Large intestine (tissue), 3 donors: Measurements from ENCODE around the gene EVI2B. TPM values are rescaled to one million over a fixed set of nuclear protein-coding genes. Genes with fewer than 3 reads are reported as not detected.
"Not testable (repeated sequence)": the region's sequence is repeated elsewhere in the genome, so short reads cannot be mapped to it uniquely, and the experiment has no call there.

ENCODE experiments used
- DNase-seq, 2 donors: peaks; one replicate each; pipeline versions ENCODE4 v3.0.0 to v3.0.0-alpha.2; 2013
- H3K27ac ChIP-seq: one replicate; pipeline ENCODE4 v1.5.1; 2013; ENCODE audit warnings: low read length
- H3K27me3 ChIP-seq: 2 replicates; pipeline ENCODE4 v1.6.1; 2013; ENCODE audit warnings: low read length; ENCODE audit not compliant: control insufficient read depth, insufficient read depth
- H3K36me3 ChIP-seq: 2 replicates; pipeline ENCODE4 v1.6.1; 2013; ENCODE audit warnings: low read length; ENCODE audit not compliant: control insufficient read depth, insufficient read depth
- H3K4me1 ChIP-seq: one replicate; pipeline ENCODE4 v1.6.1; 2013; ENCODE audit warnings: low read length; ENCODE audit not compliant: control insufficient read depth, insufficient read depth
- H3K4me3 ChIP-seq: one replicate; pipeline ENCODE4 v1.5.1; 2013; ENCODE audit warnings: low read length
- H3K9me3 ChIP-seq: one replicate; pipeline ENCODE4 v1.6.1; 2013; ENCODE audit warnings: mild to moderate bottlenecking, low read depth, low read length, moderate library complexity; ENCODE audit not compliant: control insufficient read depth
- WGBS: methylation state at CpG from one replicate; pipeline ENCODE4 v1.1.5; 2013; ENCODE audit warnings: low lambda C conversion rate; ENCODE audit not compliant: insufficient coverage; 5-methylcytosine and 5-hydroxymethylcytosine counted together
- polyA plus RNA-seq: library from polyadenylated mRNA; unstranded; fragments of 120-200 nt; gene quantifications from one replicate; pipeline ENCODE4 v1.2.1, GENCODE V29; 2013

The EVI2B gene
- polyA plus RNA-seq, 1 donor, result 7.9 TPM

- H3K27ac ChIP-seq, result no peak overlapping the region
- no peak for DNase-seq
- no CpG with 5 or more reads among the region's 2 CpGs for WGBS
- H3K4me3 ChIP-seq, result no peak overlapping the region
- peaks cover 24% of the 10 kb centered on the region for H3K36me3 ChIP-seq
- no peaks in the 10 kb centered on the region for H3K9me3 ChIP-seq
- no peaks in the 10 kb centered on the region for H3K27me3 ChIP-seq
- peaks cover 13% of the 10 kb centered on the region for H3K4me1 ChIP-seq
Measured at GRCh38 chr17:31274252-31274651, 39.6 kb downstream of the EVI2B start.

GRCh38 chr17:31273516-31273915 lies 40.3 kb downstream of the EVI2B start:
- WGBS, result 100% methylated on average over 1 of the region's 1 CpG
- no peak overlapping the region for H3K27ac ChIP-seq
- H3K9me3 ChIP-seq, result no peaks in the 10 kb centered on the region
- no peaks in the 10 kb centered on the region for H3K27me3 ChIP-seq
- peaks cover 18% of the 10 kb centered on the region for H3K4me1 ChIP-seq
- no peak for DNase-seq
- H3K4me3 ChIP-seq, result no peak overlapping the region
- H3K36me3 ChIP-seq, result peaks cover 20% of the 10 kb centered on the region

GRCh38 chr17:31272803-31273202 lies 41.1 kb downstream of the EVI2B start:
- Histone ChIP-seq H3K4me1 (peaks cover 18% of the 10 kb centered on the region), H3K36me3 (peaks cover 23% of the 10 kb centered on the region), H3K9me3 (no peaks in the 10 kb centered on the region), H3K27me3 (no peaks in the 10 kb centered on the region), H3K4me3 (no peak overlapping the region), H3K27ac (no peak overlapping the region)
- DNase-seq, result no peak

DNA sequence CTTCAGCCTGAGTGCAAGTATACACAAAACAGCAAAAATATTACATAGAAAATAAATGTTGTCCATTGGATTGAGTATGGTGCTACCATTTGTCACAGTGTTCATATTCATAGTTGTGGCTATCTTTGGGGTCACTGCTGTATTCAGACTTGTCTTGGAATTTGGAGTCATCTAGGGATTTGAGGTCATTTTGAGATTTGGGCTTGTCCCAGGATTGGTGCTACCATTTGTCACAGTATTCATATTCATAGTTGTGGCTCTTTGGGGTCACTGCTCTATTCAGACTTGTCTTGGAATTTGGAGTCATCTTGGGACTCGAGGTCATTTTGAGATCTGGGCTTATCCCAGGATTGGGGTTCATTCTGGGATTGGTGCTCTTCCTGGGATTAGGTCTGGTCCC lies 41.6 kb downstream of the EVI2B start:
- peaks cover 18% of the 10 kb centered on the region for H3K4me1 ChIP-seq
- H3K4me3 ChIP-seq, result no peak overlapping the region
- no peaks in the 10 kb centered on the region for H3K9me3 ChIP-seq
- H3K27ac ChIP-seq, result no peak overlapping the region
- H3K36me3 ChIP-seq, result peaks cover 21% of the 10 kb centered on the region
- no peaks in the 10 kb centered on the region for H3K27me3 ChIP-seq
- no peak for DNase-seq
- no CpG with 5 or more reads among the region's 1 CpG for WGBS

GRCh38 chr17:31269578-31269983 lies 44.3 kb downstream of the EVI2B start:
- WGBS, result no CpG with 5 or more reads among the region's 1 CpG
- peak overlapping the region; percentile 64 for H3K27ac ChIP-seq

GRCh38 chr17:31269036-31269577 lies 44.7 kb downstream of the EVI2B start:
- WGBS, result 90% methylated on average over 2 of the region's 2 CpGs
- peak overlapping the region; percentile 64 for H3K27ac ChIP-seq

More at GRCh38 chr17:31269578-31269983, 44.3 kb downstream of the EVI2B start:
- Histone ChIP-seq H3K4me1 (peaks cover 18% of the 10 kb centered on the region), H3K27me3 (no peaks in the 10 kb centered on the region), H3K4me3 (no peak overlapping the region), H3K9me3 (no peaks in the 10 kb centered on the region), H3K36me3 (peaks cover 11% of the 10 kb centered on the region)
- DNase-seq, result peak; percentile 43 to 59

DNA sequence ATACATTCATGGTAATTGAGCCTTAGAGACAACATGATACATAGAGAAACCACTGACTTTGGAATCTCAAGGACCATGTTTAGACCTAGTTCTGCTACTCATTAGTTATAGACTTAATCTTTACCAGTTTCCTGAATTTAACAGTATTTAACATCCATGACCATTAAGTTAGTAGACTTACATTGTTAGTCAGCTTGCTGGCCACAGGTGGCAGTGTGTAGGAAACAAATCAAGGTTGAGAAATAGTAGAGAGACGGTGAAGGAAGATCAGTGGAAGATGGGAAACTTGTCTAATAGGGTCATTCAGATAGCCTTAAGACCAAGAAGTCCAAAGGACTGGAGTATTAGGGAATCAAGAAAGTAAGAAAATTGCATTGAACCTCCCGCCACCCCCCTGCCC lies 47.8 kb downstream of the EVI2B start:
- WGBS, result 80% methylated on average over 1 of the region's 2 CpGs
- Histone ChIP-seq H3K4me1 (peaks cover 21% of the 10 kb centered on the region), H3K36me3 (peaks cover 9% of the 10 kb centered on the region), H3K27me3 (no peaks in the 10 kb centered on the region), H3K4me3 (no peak overlapping the region), H3K27ac (no peak overlapping the region), H3K9me3 (no peaks in the 10 kb centered on the region)
- no peak for DNase-seq

More at GRCh38 chr17:31269036-31269577, 44.7 kb downstream of the EVI2B start:
- H3K36me3 ChIP-seq, result peaks cover 11% of the 10 kb centered on the region
- peak; percentile 36 to 63 for DNase-seq
- H3K9me3 ChIP-seq, result no peaks in the 10 kb centered on the region
- no peak overlapping the region for H3K4me3 ChIP-seq
- peaks cover 18% of the 10 kb centered on the region for H3K4me1 ChIP-seq
- no peaks in the 10 kb centered on the region for H3K27me3 ChIP-seq

DNA sequence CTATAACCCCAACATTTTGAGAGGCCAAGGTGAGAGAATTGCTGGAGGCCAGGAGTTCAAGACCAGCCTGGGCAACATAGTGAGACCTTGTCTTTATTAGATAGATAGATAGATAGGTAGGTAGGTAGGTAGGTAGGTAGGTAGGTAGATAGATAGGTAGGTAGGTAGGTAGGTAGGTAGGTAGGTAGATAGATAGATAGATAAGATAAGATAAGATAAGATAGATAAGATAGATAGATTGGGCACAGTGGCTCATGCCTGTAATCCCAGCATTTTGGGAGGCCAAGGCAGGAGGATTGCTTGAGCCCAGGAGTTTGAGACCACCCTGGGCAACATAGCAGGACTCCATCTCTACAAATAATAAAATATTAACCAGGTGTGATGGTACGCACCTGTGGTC lies 50.9 kb downstream of the EVI2B start:
- WGBS, result no CpG with 5 or more reads among the region's 1 CpG

DNA sequence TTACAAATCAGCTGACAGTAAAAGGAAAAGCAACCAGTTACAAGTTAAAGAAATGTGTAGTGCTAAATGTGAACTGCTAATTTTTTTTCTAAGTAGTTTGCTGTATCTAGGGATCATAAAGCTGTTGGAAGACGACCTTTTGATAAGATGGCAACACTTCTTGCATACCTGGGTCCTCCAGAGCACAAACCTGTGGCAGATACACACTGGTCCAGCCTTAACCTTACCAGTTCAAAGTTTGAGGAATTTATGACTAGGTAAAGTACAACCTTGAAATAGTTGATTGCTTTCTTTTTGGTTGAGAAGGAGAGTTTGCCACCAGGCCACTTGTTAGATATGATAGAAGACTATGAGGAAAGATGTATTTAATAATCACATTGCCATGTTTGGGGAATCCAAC lies 52.3 kb downstream of the EVI2B start:
- Histone ChIP-seq H3K36me3 (no peaks in the 10 kb centered on the region), H3K27ac (no peak overlapping the region), H3K4me1 (peaks cover 2% of the 10 kb centered on the region), H3K27me3 (no peaks in the 10 kb centered on the region), H3K9me3 (no peaks in the 10 kb centered on the region), H3K4me3 (no peak overlapping the region)
- DNase-seq, result peak; percentile 54 to 76
- no CpG with 5 or more reads among the region's 1 CpG for WGBS

More for the DNA sequence above, 50.9 kb downstream of the EVI2B start:
- H3K4me1 ChIP-seq, H3K36me3 ChIP-seq, H3K27me3 ChIP-seq, H3K4me3 ChIP-seq, DNase-seq, H3K9me3 ChIP-seq: not testable (repeated sequence)
- peak overlapping the region; percentile 56 for H3K27ac ChIP-seq

DNA sequence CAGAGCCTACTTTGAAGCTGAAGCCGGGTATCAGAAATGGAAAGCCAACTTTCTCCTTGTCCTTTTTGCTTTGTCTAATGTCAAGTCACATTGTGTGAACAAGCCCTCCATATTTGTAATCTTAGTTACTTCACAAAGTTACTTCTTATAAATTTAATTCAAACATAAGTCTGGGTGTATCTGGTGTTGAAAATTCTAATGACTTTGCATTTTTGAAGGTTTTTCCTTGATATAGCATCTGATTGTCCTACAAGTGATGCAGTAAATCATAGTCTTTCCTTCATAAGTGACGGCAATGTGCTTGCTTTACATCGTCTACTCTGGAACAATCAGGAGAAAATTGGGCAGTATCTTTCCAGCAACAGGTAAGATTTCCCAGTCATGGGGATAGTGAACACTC lies 53.7 kb downstream of the EVI2B start:
- WGBS, result 86% methylated on average over 1 of the region's 3 CpGs
- Histone ChIP-seq H3K4me1 (peaks cover 2% of the 10 kb centered on the region), H3K9me3 (no peaks in the 10 kb centered on the region), H3K36me3 (no peaks in the 10 kb centered on the region), H3K27me3 (no peaks in the 10 kb centered on the region), H3K27ac (no peak overlapping the region), H3K4me3 (no peak overlapping the region)
- DNase-seq, result no peak

DNA sequence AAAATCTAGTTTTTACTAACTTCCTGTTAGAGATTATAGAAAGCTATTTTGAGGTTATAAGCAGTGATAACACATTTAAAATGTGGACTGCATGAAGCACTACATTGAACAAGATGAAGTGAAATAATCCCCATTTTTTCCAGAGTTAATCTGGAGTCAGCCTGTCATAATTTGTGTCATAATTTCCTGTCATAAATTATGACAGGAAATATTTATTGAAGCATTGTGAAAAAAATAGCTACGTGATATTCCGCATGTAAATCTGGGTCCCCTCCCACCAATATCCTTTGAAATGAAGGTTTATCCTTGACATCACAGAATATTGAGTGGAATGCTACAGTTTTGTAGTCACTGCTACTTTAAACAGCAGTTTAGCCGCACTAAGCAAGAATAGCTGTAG lies 56.9 kb downstream of the EVI2B start:
- no peaks in the 10 kb centered on the region for H3K27me3 ChIP-seq
- WGBS, result 64% methylated on average over 2 of the region's 3 CpGs
- H3K4me1 ChIP-seq, result no peaks in the 10 kb centered on the region
- H3K9me3 ChIP-seq, result no peaks in the 10 kb centered on the region
- H3K27ac ChIP-seq, result no peak overlapping the region
- H3K36me3 ChIP-seq, result no peaks in the 10 kb centered on the region
- no peak overlapping the region for H3K4me3 ChIP-seq
- no peak for DNase-seq
